Hematopoietic multipotent progenitor cell (in vitro differentiated cells): Measurements from ENCODE around the gene NOS1AP. TPM values are rescaled to one million over a fixed set of nuclear protein-coding genes. Genes with fewer than 3 reads are reported as not detected.
"Not testable (repeated sequence)": the region's sequence is repeated elsewhere in the genome, so short reads cannot be mapped to it uniquely, and the experiment has no call there.

Experiments used
- DNase-seq, 3 donors: peaks; one replicate each; pipeline ENCODE4 v3.0.0-alpha.2; 2011 to 2015; ENCODE audit warnings: low read depth in 2 of 3, low spot score in 2 of 3
- total RNA-seq: library from RNA; depleted of rRNA; stranded (reverse); fragments of >200 nt; gene quantifications from one replicate; pipeline ENCODE4 v1.2.3, GENCODE V29; 2012

The NOS1AP gene
- total RNA-seq, 1 donor = under 0.01 TPM

GRCh38 chr1:162191396-162192305 lies 122.2 kb downstream of the NOS1AP start:
- no peak for DNase-seq

DNA sequence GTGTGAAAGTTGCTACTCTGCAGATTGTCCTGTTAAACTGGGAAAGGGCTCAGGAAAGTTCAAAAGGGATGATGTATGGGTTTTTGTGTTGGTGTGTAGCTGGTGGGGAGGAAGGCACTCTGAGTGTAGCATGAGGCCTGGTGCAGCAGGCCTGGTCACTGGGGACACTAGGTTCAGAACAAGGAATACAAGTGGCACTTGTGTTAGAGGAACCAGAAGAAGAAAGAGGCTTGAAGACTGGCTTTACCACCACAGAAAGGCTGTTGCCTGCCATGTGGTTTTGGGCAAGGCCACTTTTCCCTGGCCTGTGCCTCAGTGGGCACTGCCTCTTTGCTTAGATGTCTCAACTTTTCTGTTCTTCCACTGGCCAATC lies 122.8 kb downstream of the NOS1AP start:
- DNase-seq = no peak

- DNase-seq = no peak
Measured at GRCh38 chr1:162192763-162193162, 123.3 kb downstream of the NOS1AP start.

GRCh38 chr1:162193221-162193620 lies 123.7 kb downstream of the NOS1AP start:
- no peak for DNase-seq

GRCh38 chr1:162193815-162194214 lies 124.3 kb downstream of the NOS1AP start:
- DNase-seq = no peak

- no peak for DNase-seq
Measured at GRCh38 chr1:162195567-162195966, 126.1 kb downstream of the NOS1AP start.

DNA sequence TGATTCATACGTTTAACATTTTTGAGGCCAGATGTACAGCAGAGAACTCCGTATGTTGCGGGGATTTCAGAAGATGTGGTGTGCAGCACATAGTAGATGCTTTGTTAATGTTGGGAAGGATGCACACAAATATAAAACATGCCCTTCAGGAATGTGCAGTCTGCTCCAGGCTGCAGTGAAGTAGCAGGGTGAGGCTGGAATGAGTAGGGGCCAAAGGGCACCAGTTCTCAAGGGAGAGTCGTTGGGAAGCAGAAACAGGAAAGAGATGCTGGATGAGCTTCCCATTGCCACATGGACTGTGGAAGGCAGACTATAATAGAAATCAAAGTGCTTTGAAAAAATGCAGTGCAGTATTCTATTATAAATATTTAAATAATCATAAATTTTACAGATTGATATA lies 126.9 kb downstream of the NOS1AP start:
- no peak for DNase-seq

DNA sequence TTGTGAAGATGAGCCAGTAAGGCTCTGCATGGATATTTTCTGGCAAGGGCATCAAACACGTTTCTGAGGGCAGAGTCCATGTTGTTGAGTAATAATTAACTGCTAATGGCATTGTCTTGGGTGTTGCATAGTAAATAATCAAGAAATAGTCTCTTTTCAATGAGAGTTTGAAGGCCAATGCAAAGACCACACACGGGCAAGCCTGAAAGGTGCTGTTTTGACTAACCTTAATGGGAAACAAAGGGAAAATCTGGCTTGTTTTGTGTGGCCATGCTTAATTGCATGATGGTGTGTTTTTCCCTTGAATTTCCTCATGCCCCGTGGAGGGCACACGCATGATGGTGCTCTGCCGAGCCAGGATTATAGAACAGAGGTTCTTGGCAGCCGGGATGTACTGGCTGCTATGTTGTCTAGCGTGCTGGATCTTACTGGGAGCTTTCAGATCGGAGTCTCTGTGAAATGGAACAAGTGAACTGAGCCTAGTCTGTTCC lies 127.6 kb downstream of the NOS1AP start:
- DNase-seq = no peak

- no peak for DNase-seq
Measured at GRCh38 chr1:162197615-162198421, 128.3 kb downstream of the NOS1AP start.

DNA sequence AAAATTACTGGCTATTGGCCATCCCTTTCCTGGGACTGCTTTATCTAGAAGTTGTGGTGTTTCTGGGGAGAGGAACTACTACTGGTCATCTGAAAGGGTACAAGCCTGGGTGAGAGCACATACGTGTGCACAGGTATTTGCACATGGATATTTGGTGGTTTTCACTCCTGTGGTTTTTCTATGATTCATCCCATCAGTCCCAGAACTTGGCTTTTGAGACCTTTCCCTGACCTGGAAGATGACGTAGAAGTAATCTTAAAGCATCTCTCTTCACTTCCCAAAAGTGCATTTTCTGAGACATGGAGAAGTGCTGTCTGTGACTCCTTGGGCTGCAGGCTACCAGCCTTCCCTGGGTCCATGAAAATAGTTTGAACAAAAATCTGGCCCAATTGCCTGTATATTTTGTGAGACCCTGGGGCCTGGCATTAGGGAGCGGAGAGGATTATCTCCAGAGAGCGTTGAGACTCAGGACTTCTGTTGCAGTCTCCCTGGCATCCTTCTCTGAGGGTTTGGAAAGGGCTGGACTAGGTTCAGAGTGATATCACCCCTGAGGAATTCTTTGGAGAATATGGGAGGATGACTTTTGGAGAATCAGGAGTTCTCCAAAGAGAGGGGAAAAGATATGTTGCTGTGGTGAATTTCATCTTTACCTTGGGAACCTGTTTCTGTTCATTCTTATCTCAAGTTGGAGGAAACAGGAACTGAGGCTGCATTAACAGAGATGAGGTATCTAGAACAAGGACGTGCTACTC lies 130.8 kb downstream of the NOS1AP start:
- DNase-seq = no peak

- not testable (repeated sequence) for DNase-seq
Measured at GRCh38 chr1:162201062-162201461, 131.6 kb downstream of the NOS1AP start.

- no peak for DNase-seq
Measured at GRCh38 chr1:162204129-162204822, 134.8 kb downstream of the NOS1AP start.

DNA sequence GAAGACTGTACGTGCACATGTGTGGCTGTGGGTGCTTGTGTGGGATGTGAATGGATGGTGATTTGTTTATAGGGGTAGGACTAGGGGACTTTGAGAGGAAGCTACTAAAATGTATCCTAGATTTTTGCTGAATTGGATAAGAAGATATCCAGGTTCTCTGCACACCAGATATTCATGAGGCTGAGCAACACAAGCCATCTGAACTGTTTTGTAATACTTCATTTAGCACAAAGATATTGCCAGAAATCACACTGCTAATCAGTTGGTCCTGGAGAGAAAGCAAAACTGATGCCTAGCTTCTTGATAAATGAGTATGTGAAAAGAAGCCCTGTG lies 135.3 kb downstream of the NOS1AP start:
- no peak for DNase-seq

DNA sequence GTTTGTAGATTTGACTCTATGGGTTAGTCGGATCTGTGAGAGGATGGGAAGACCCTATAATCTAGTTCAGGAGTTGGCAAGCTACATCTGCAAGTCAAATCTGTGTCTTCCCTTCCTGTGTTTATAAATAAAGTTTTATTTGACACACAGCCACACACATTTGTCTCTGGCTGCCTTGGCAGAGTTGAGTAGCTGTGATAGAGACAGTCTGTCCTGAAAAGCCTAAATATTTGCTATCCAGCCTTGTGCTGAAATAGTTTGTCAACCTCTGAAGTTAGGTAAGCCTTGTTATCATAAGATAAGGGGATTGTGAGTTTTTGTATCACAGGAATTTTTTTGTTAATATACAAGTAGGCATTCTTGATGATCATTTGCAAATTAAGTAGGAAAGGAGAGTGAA lies 136.8 kb downstream of the NOS1AP start:
- DNase-seq = no peak

GRCh38 chr1:162206749-162207635 lies 137.5 kb downstream of the NOS1AP start:
- DNase-seq = no peak

DNA sequence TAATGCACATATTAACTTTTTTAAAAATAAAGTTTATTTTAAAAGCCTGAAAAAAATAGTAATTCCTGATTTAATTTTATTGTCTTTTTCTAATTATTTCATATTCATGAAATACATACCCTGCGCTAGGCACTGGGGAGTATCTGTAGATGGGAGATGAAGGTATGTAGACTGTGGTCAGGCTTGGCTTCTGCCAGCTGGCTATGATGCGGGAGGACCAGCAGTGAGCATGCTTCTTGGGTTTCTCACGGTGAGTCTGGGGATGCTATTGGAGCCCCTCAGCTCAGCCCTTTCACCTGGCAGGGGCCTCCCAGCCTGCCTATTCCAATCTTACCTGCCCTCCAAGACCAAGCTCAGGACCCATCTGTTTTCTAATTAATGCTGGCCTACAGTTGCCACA lies 138.4 kb downstream of the NOS1AP start:
- no peak for DNase-seq

DNA sequence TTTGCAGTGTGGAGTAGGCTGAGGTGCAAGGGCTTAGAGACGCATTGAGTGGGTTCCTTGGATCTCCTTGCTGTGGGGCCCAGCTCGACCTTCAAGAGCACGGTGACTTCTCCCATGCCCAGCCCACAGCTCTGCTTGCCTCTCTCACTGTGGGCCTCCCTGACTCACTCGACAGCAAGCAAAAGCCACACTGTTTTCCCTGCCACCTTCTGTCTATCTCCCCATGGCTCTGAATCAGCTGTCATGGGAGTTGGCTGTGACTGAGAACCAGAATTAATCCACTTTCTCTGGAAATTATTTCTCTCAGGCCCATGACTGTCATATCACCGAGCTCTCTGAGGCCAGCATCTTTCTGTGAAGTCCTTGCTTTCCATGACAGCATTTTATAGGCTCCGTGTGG lies 140.7 kb downstream of the NOS1AP start:
- DNase-seq = no peak

DNA sequence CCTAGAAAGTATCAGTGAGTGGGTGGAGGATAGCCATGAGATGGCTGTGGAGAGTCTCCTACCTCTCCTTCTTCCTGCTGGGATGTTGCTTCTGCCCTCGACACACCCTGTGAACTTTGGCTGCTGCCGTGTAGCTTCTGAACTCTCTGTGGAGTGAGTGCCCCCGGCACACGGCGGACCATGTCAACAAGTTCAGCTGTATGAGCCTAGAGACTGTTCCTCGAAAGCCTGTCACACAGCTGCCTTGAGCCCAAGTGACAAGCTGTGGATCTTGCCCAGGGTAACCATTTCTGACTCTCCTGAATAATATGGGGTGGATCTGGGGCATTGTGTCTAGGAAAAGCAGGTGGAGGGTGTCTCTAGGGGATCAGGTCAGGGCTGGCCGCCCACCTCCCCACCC lies 143.2 kb downstream of the NOS1AP start:
- DNase-seq = no peak

DNA sequence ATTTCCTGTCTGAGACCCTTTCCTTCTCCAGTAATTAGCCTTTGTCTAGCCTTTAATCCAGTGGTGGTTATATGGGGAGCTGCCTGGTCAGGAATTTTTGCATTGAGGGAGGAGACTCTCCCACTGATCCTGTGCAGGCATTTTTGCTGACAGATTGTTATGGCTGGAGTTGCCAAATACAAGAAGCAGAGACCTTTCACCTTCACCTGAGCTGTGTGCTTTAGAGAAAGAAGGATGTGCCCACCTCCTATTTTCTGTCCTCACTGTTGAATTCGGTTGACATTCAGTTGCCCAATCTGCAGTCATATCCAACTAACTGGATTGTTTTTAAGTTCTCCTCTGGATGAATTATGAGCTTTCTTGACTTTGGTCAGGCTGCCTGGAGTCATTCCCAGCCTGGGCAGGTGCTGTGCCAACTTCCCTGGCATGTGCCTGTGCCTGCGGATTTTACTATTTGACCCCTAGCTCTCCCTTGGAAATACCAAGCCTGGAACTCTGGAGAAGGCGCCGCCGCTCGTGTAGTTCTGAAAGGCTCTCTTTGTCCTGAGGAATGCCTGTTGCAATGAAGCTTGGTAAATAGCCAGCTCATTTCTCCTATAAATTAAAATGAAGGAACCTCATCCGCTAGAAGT lies 143.9 kb downstream of the NOS1AP start:
- DNase-seq = no peak
